Activated T-cell treated with anti-CD3 and anti-CD28 coated beads, Interleukin-2, amount 50 U/mL, for 1 hour (primary cell): ENCODE measurements around the gene LBX1.

Experiments
- DNase-seq: peaks from one replicate; pipeline ENCODE4 v3.0.0-alpha.2; 2020

The LBX1 gene, protein sequence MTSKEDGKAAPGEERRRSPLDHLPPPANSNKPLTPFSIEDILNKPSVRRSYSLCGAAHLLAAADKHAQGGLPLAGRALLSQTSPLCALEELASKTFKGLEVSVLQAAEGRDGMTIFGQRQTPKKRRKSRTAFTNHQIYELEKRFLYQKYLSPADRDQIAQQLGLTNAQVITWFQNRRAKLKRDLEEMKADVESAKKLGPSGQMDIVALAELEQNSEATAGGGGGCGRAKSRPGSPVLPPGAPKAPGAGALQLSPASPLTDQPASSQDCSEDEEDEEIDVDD

DNA sequence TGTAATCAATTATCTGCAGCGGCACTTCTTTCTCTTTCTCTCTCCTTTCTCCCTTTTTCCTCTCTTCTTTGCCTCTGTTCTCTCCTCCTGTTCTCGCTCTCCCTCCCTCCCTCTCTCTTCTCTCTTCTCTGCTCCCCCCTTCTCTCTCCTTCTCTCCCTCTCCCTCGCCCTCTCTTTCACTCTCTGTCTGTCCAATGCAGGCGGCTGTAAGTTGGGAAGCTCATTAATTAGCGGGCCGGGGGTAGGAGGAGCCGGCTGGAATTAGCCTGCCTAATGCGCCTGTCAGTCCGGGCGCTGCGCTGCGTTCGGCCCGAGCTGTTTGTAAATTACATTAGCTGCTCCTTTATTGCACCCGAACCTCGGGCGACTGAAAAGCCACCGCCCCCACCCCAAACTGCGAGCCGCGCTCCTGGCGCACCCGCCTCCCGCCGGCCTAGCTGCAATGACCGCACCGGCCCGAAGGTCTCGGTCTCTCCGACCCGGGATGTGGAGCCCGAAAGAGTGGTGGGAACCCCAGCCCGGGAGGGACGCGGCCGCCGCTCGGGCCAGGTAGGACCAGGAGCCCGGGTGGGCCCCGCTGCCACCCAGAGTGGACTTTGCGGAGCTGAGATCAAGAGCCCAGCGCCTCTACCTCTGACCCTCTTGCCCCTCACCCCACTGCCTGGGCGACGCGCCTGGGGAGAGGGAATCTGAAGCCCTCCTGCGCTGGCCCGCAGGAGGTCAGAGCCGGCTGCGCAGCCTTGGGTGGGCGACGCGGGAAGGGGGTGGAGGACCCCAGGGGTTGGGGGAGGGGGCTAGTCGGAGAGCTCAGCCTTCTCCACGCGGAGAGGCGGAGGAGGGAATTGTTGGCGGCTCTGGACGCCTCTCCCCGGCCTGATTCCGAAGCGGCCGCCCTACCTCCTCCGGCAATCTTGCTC lies at the start of gene LBX1:
LBX1 (minus strand) TSS at position 198 of the 917 bp plus-strand sequence. CDS start 648 bp downstream, outside the sequence.
- DNase-seq, result no peak

DNA sequence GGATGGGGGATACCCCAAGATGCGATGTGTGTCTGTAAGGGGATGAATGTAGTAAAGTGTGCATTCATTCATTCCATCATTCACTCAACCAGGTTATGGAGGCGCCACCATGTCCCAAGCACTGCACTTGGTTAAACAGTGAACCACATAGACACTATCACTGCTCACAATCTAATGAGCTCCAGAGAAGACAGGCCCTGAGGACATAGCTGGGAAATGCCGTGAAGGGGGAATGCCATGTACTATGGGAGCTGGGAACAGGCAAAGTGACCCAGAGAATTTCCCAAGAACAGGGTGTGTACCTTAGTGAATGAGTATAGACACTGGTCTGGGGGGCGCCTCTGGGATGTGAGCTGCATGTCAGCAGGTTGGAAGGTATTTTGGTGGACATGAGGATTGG lies 44.5 kb upstream of the LBX1 start:
- DNase-seq, result no peak

DNA sequence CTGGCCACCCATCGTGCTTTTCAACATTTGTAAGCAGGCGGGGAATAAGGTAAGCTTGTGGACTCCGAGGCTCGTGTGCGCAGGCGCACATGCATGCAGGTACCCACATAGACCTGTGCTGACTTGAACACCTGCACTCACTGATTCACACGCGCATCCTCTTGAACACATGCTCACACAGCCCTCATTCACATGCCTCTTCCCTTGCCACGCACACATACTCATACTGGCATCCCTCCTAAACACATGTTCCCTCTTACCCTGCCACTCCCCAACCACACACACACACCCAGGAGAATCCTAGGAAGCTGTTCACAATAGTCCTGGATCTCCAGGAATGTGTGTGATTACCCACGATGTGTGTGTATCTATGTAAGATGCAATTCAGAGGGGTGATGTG lies 44.1 kb upstream of the LBX1 start:
- DNase-seq, result no peak

DNA sequence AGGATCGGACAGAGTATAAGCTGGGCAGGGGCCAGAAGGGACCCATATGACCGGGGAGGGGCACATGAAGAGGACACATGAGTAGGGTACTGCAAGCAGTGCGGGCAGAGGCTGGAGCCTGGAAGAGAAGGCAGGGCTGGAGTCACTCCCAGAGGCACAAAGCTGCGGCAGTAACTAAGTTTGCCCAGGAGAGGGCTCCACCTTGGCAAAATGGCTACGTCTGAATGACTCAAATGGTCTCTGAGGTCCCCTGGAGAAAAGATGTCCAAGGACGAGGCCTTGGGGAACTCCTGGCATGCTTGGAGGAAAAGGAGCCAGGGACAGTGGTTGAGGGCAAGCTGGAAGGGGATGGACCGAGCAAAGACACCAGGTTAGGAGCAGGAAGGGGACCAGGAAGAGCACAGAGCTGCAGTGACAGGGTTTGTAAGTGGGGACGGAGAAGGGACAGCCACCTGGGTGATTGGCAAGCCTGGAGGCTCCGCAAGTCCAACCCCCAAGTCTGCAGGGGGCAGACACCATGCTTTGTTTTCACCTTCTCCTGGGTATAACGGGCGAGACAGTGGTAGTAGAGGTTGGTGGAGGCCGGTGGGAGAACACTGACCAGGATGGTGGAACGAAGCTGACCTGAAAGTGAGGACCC lies 43.1 kb upstream of the LBX1 start:
- DNase-seq, result peak; percentile 65

DNA sequence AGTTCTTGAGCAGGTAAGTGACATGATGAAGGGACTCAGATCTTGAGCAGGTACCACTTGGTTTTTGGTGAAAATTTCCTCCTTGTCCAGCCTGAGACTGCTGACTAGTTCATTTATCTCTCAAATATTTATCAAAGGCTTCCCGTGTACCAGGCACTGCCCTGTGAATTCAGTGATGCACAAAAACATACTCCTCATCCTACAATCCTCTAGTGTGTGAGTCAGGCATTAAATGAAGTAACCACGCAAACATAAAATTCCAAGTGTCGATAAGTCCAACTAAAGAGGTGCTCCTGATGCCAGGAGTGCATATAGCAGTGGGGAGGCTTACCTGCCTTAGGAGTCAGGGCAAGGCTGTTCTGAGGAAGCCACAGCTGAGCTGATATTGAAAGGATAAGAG lies 41.5 kb upstream of the LBX1 start:
- DNase-seq, result no peak

DNA sequence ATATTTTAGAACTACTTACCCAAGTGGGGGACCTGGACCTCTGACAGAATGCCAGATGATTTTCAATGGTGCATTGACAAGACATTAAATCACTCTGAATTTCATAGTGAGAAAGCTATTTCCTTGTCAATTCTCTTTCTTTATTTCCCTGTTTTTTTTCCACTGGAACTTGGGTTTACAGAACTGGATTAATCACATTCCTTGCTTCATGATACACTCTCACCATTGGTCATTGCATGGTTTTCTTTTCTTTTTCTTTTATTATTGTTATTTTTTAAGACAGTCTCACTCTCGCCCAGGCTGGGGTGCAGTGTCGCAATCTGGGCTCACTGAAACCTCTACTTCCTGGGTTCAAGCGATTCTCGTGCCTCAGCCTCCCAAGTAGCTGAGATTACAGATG lies 38.5 kb upstream of the LBX1 start:
- no peak for DNase-seq

DNA sequence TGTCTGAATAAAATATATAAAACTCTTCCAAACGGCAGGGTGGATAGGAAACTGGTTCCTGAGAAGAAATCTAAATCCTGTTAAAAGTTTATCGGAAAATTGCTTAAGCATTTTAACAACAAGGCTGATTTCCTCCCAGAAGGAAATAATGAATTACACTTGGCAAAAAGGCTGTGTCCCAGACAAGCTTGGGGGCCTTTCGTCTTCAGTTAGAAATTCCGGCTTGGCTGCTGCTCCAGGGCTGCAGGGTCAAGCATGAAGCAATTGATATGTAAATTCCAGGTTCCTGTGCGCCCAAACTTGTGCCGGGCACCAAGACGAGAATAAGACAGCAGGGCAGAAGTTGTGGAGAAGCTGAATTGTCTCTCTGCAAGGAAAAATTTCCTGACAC lies 38.0 kb upstream of the LBX1 start:
- DNase-seq, result no peak

DNA sequence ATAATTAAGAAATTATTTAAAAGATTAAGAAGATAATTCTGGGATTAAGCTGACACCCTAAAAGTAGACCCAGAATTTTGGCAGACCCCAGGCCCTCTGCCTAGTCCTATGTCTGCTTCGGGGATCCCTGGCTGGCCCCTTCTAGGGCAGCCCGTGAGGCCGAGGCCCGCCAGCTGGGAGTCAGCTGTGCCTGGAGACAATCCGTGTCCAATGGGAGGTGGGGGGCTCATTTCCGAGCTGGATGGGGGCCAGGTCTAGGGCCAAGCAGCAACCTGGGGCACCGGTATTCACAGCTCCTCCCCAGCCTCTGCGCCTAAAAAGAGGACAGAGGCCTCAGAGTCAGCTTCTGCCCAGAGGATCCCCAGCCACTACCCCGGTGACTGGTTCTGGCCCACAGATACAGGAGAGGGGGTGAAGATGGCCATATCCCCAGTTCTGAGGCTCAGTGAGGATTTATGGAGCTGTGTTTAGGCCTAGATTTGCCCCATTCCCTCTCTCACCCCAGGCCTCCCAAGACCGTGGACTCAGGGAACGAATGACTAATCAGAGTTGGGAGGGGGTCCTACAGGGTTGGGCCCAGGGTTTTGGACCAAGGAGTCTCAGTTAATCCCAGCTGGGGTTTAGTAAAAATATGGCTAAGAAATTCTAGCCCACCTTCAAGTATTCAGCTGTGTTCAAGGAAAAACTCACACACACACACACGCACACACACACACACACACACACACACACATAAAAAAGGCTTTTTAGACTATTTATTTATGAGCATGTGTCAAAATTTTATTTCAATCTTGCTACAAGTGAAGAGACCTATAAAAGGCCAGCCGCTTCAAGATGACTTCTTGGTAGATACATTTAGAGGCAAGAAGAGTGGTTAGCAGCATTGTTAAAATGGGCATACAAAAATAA lies 37.4 kb upstream of the LBX1 start:
- DNase-seq, result no peak

DNA sequence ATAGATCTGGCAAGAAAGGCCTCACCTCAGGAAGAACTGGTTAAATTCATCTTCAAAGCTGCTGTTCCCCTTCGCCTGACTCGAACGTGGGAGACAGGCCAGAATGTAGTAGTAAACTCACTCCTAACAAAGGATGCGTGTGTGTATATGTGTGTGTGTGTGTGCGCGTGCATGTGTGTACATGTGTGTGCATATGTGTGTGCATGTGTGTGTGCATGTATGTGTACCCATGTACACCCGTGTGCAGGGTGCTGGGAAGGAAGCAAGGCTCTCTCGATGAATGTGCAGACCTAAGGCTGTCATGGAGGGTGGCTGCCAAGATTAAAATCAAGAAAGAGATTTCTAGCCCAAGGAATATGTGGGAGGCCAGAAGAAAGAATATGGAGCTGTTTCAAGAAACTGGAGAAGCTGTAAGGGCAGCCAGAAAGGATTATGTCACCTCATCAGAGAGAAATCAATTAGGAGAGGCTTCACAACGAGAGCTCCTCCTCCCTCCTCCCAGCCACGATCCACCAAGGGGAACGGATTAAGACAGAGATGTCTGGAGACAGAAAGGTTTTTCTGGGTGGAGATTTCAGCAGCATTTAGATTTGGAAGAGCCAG lies 34.0 kb upstream of the LBX1 start:
- no peak for DNase-seq

DNA sequence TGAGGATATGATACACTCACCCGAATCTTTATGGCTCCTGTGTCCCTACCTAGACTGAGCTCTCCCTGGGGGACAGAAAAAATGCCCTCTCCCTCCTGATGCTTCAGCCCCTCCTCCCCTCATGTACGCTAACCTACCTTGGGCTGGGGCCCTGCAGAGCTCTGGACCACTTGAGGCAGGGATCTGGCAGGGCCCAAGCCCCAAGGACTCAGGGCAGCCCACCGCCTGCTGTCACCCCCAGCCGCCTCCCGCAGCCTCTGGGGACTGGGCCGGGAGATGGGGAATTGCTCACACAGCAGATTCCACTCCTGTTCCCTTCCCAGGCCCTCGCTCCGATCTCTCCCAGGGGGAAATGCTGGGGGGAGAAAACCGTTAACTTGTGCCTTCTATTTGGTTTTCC lies 32.9 kb upstream of the LBX1 start:
- no peak for DNase-seq

DNA sequence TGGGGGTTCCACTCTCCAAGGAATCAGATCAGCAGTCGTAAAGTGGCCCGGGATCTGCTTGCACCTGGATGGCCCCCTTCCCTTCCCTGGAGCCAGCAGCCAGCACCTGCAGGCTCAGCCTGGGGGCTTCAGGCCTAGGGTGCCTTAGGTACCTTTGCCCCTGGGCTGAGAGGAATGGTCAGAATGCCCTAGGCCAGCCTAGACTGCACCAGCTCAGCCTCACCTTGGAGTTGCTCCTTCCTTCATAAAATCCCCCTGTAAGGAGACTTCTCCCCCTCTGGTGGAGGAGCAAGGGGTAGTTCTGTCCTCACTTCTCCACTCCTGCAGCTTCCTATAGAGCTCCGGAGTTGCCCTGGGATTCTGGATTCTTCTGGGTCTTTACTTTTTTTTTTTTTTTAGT lies 32.4 kb upstream of the LBX1 start:
- no peak for DNase-seq

DNA sequence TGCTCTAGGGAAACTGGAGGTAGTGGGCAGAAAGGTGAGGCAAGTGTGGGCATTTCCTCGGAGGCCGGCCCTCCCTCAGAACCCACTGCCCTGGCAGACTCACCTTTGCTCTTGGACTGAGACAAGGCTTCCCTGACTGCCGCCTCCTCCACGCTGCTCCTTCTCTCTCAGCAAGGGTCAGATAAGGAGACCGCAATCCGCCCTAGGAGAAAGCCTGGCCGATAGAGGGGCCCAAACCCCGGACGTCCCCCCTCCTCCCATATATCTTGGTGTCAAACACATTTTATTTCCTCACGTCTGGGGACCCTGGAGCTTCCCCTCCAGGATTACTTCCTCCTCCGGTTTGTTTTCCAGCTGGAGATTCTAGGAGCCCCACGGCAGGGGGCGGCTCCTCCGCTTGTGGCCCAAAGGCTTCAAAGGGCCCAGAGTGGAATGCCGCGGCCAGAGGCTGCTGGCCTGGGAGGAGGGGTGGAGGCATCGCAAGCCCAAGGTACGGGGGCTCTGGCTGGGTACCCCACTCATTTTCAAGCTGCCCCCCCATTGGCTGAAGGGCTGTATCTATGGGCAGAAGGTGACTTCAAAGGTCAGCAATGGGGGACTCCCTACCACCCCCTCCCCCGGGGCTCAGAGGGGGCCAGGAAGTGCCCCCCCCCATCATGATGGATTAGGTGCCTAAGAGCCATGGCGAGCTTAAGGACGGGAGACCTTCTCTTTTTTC lies 31.7 kb upstream of the LBX1 start:
- DNase-seq, result no peak

DNA sequence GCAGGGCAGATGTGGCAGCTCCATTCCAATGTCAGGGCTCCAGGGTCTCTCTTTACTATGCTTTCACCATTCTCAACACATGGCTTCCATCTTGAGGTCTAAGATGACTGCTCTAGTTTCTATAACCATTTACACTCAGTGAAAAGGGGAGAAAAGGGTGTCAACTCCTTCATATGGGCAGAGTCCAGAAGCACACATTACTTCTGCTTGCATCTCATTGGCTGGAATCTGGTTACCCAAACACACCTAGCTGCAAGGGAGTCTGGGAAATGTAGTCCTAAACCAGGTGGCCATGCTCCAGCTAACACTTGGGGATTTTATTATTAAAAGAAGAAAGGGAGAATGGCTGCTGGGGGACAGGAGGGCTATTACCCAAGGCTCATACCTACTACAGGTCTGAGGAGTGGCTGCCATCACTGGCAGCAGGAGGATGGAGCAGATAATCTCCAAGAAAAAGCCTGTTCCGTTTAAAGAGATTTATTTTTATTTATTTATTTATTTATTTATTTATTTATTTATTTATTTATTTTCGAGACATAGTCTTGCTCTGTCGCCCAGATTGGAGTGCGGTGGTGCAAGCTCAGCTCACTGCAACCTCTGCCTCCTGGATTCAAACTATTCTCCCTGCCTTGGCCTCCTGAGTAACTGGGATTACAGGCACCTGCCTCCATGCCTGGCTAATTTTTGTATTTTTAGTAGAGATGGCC lies 29.1 kb upstream of the LBX1 start:
- DNase-seq, result no peak

DNA sequence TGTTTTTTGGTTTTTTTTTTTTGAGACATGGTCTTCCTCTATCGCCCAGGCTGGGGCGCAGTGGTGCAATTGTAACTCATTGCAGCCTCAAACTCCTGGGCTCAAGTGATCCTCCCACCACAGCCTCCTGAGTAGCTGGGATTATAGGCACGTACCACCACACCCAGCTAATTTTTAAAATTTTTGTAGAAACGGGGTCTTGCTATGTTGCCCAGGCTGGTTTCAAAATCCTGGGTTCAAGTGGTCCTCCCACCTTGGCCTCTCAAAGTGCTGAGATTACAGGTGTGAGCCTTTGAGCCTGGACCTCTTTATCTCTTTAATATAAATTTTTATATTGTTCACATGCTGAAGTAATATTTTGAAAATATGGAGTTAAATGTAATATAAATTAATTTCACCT lies 28.2 kb upstream of the LBX1 start:
- DNase-seq, result no peak

DNA sequence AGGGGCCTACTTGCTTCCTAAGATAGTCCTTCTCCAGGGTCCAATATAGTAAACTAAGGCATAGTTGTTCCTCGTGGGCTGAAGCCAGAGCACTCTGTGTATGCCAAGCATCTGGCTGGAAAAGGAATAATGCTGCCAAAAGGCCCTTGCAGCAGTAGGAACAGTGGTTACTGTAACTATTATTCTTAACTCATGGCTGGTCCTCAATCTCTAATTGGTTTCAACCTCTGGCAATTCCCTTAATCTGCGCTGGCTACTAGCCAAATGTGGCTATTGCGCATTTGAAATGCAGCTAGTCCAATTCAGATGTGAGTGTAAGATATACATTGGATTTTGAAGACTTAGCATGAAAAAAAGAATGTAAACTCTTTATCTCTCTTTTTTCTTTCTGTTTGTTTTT lies 27.8 kb upstream of the LBX1 start:
- no peak for DNase-seq

DNA sequence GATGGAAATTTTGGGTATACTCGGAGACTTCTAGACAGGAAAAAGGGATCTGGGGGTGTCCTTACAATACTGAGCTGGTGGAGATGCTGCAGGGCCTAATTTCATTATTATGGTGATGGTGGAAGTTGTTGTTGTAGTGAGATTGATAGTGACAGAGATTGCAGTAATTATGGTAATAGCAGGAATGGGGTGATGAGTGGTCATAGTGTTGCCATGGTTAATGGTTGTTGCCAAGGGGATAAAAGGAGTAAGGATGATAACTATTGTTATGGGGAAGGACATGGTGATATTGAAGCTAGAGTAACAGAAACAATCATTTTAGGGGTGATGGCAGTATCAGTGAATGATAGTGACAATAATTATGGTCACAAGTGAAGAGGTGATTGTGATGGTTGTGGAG lies 27.1 kb upstream of the LBX1 start:
- DNase-seq, result no peak

DNA sequence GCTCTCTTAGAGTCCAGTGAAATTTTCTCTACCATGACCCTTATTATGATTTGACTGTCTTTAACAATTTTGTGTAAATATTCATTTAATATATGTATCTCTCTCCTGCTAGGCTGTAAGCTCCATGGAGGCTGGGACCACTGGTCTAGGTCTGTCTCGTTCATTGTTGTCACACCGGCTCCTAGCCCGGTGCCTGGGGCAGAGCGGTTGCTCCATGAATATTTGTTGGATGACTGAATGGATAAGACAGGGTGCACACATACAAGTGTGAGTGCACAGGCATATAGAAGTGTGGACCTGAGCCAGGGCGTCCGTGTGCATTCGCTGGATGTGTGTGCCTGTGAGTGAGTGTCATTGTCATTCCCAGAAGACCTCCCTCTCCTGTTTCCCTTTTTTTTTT lies 20.9 kb upstream of the LBX1 start:
- no peak for DNase-seq

DNA sequence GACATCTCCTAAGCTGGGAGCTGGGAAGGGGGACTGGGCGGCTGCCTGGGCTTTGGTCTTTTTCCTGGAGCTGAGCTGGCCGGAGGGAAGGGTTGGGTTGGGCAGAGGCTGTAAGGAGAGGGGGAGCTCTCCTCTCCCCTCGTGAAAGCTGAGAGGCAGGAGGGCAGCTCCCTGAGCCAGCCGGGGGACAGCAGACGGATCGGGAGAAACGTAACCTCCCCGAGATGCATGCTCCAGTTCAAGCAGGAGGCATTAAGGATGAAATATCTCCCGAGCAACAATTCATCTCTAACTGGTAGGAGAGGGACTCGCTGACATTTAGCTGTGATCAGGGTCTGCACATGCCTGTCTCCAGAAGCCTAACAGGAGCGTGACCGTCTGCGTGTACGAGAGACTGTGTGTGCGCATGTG lies 19.9 kb upstream of the LBX1 start:
- DNase-seq, result no peak

DNA sequence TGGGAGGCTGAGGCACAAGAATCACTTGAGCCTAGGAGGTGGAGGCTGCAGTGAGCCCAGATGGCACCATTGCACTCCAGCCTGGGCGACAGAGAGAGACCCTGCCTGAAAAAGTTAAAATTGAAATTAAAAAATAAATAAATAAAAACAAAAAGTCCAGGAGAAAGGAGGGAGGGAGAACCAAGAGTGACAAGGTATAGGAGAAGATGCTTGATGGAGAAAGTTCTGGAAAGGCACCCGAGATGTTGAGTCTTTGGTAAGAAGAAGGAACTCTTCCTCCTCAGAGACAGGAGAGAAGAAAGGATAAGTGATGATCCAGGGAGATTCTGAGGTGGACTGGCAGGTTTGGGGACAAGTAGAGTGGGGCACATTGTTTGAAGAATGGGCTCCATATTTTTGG lies 17.4 kb upstream of the LBX1 start:
- no peak for DNase-seq

DNA sequence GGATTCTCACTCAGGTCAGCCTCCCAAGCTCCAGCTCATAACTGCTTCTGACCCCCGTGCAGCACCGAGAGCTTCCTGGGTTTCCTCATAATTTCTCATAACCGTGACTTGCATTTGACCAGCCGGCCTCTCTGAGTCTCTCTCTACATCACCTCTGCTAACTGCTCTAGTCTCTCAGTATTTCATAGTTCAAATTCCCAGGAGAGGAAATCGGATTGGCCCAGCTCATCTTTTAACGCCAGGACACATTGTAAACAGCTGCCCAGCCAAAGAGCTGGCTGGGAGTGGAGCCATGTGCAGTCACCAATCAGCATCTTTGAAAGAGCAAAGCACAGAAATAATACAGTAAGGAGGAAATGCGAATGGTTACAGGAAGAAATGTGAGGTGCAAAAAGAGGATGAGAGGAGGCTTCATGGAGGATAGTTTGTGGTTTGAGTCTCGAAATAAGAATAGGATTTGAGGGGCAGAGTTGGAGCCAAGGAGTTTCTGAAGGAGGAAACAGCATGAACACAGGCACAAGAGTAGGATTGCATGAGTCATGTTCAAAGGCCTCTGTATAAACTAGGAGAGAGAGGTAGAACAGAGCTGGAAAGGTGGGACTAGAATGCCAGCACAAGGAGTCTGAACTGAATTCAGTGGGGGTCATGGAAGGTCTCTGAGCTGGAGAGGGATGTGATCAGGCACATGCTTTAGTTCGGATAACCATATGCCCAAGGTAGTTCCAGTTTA lies 15.2 kb upstream of the LBX1 start:
- DNase-seq, result no peak
